Tibial nerve (tissue), 4 donors: ENCODE data around the gene KCNQ1. TPM values are rescaled to one million over a fixed set of nuclear protein-coding genes. Genes with fewer than 3 reads are reported as not detected.

ENCODE experiments used
- DNase-seq, 2 donors: peaks; one replicate each; pipeline ENCODE4 v3.0.0-alpha.2; 2019; ENCODE audit warnings: low spot score in 2 of 2
- H3K27ac ChIP-seq, 4 donors: fragments of 200-600 bp; sonication (generic) in 3 of 4; one replicate each; pipeline ENCODE4 v1.5.1; 2017 to 2019; ENCODE audit warnings: mild to moderate bottlenecking in 1 of 4
- H3K27me3 ChIP-seq, 2 donors: fragments of 200-600 bp; sonication (generic) in 1 of 2; one replicate each; pipeline versions ENCODE4 v1.5.1 to v1.6.0; 2017 to 2019
- H3K36me3 ChIP-seq, 3 donors: fragments of 200-600 bp; sonication (generic); one replicate each; pipeline ENCODE4 v1.5.1; 2018 to 2019
- H3K4me1 ChIP-seq, 4 donors: fragments of 200-600 bp; sonication (generic) in 3 of 4; one replicate each; pipeline ENCODE4 v1.5.1; 2017 to 2019
- H3K4me3 ChIP-seq, 4 donors: fragments of 200-600 bp; sonication (generic) in 3 of 4; one replicate each; pipeline ENCODE4 v1.5.1; 2017 to 2019; ENCODE audit warnings: mild to moderate bottlenecking in 1 of 4, moderate library complexity in 1 of 4
- H3K9me3 ChIP-seq, 4 donors: fragments of 200-600 bp; sonication (generic) in 3 of 4; one replicate each; pipeline ENCODE4 v1.5.1; 2017 to 2019
- CTCF ChIP-seq, 5 experiments: fragments of 200-600 bp in 3 of 5; fragments of 450-650 bp in 2 of 5; sonication (generic) in 3 of 5; IDR thresholded peaks; one replicate each; pipeline ENCODE4 v1.5.1; 2016 to 2019; ENCODE audit warnings: antibody characterized with exemption in 5 of 5, mild to moderate bottlenecking in 3 of 5, moderate library complexity in 2 of 5
- EP300 ChIP-seq, 2 donors: sonication (generic); formaldehyde crosslinking; IDR thresholded peaks; one replicate each; pipeline ENCODE4 v1.6.1; 2017; ENCODE audit warnings: antibody characterized with exemption in 2 of 2, mild to moderate bottlenecking in 1 of 2
- POLR2A ChIP-seq, 2 donors: fragments of 450-650 bp; IDR thresholded peaks; one replicate each; pipeline ENCODE4 v1.6.1; 2017; ENCODE audit warnings: antibody characterized with exemption in 2 of 2, mild to moderate bottlenecking in 2 of 2, moderate library complexity in 2 of 2
- WGBS, 2 donors: methylation state at CpG; one replicate each; pipeline ENCODE4 v1.1.5; 2018; 5-methylcytosine and 5-hydroxymethylcytosine counted together
- total RNA-seq, 4 donors: library from RNA; depleted of rRNA; stranded (reverse); fragments of >200 nt; gene quantifications; one replicate each; pipeline ENCODE4 v1.1.0, GENCODE V29; 2016

The KCNQ1 gene
- total RNA-seq, 4 donors from 2014 or later, result 3.5 to 11.4 (median 7.5) TPM

- no peak overlapping the region for H3K4me3 ChIP-seq
- WGBS, 2 donors, result 76 to 84% methylated on average over 7 of the region's 7 CpGs
- H3K27ac ChIP-seq, result peak overlapping the region in 1 of 4 donors; percentile 46
Observed at GRCh38 chr11:2860636-2861035, 415.8 kb downstream of the KCNQ1 start.

GRCh38 chr11:2862395-2863275, 417.8 kb downstream of the KCNQ1 start:
- Histone ChIP-seq H3K36me3 (no peaks in the 10 kb centered on the region), H3K27ac (peak overlapping the region in 1 of 4 donors; percentile 2), H3K9me3 (no peaks in the 10 kb centered on the region), H3K27me3 (peaks cover 0 to 18% of the 10 kb centered on the region in 2 donors), H3K4me3 (peak overlapping the region; percentile 19 to 46 (median 33)), H3K4me1 (peaks cover 0 to 20% (median 2%) of the 10 kb centered on the region in 4 donors)
- DNase-seq, result no peak
- WGBS, 2 donors, result 4 to 11% methylated on average over 34 to 56 of the region's 96 CpGs
- TF ChIP-seq EP300 (IDR thresholded peaks at IDR 0.05), result no peak
- no peak for TF ChIP-seq CTCF (IDR thresholded peaks at IDR 0.05)
- no peak for TF ChIP-seq POLR2A (IDR thresholded peaks at IDR 0.05)

More at GRCh38 chr11:2860636-2861035, 415.8 kb downstream of the KCNQ1 start:
- H3K27me3 ChIP-seq, result peaks cover 0 to 13% of the 10 kb centered on the region in 2 donors
- DNase-seq, result no peak
- peaks cover 0 to 19% (median 2%) of the 10 kb centered on the region in 4 donors for H3K4me1 ChIP-seq
- H3K9me3 ChIP-seq, result no peaks in the 10 kb centered on the region
- no peaks in the 10 kb centered on the region for H3K36me3 ChIP-seq
- TF ChIP-seq CTCF (IDR thresholded peaks at IDR 0.05), result no peak
- peak in 1 of 2 donors; percentile 34 for TF ChIP-seq EP300 (IDR thresholded peaks at IDR 0.05)

GRCh38 chr11:2863276-2863618, 418.4 kb downstream of the KCNQ1 start:
- Histone ChIP-seq H3K27ac (peak overlapping the region in 1 of 4 donors; percentile 2), H3K4me3 (peak overlapping the region in 1 of 4 donors; percentile 46), H3K9me3 (no peaks in the 10 kb centered on the region), H3K36me3 (no peaks in the 10 kb centered on the region), H3K27me3 (peaks cover 0 to 22% of the 10 kb centered on the region in 2 donors), H3K4me1 (peaks cover 0 to 26% (median 2%) of the 10 kb centered on the region in 4 donors)
- WGBS, 2 donors, result 84 to 87% methylated on average over 13 of the region's 13 CpGs
- DNase-seq, result no peak
- TF ChIP-seq CTCF (IDR thresholded peaks at IDR 0.05) (no peak), POLR2A (IDR thresholded peaks at IDR 0.05) (no peak), EP300 (IDR thresholded peaks at IDR 0.05) (no peak)

GRCh38 chr11:2864901-2865300, 420.1 kb downstream of the KCNQ1 start:
- no peak for DNase-seq
- Histone ChIP-seq H3K36me3 (no peaks in the 10 kb centered on the region), H3K4me3 (no peak overlapping the region), H3K9me3 (no peaks in the 10 kb centered on the region), H3K27ac (no peak overlapping the region), H3K27me3 (peaks cover 0 to 33% of the 10 kb centered on the region in 2 donors), H3K4me1 (peaks cover 0 to 36% (median 5%) of the 10 kb centered on the region in 4 donors)
- WGBS, 2 donors, result 96 to 97% methylated on average over 10 of the region's 10 CpGs
- TF ChIP-seq CTCF (IDR thresholded peaks at IDR 0.05), result no peak
- TF ChIP-seq EP300 (IDR thresholded peaks at IDR 0.05), result no peak
- no peak for TF ChIP-seq POLR2A (IDR thresholded peaks at IDR 0.05)

- Histone ChIP-seq H3K9me3 (no peaks in the 10 kb centered on the region), H3K36me3 (no peaks in the 10 kb centered on the region), H3K4me1 (peaks cover 0 to 32% (median 5%) of the 10 kb centered on the region in 4 donors), H3K27me3 (peaks cover 0 to 45% of the 10 kb centered on the region in 2 donors), H3K27ac (no peak overlapping the region), H3K4me3 (no peak overlapping the region)
- 84 to 85% methylated on average over 11 of the region's 11 CpGs for WGBS, 2 donors
- no peak for TF ChIP-seq CTCF (IDR thresholded peaks at IDR 0.05)
- no peak for TF ChIP-seq EP300 (IDR thresholded peaks at IDR 0.05)
- no peak for TF ChIP-seq POLR2A (IDR thresholded peaks at IDR 0.05)
- no peak for DNase-seq
Observed at GRCh38 chr11:2865922-2866577, 421.2 kb downstream of the KCNQ1 start.
